PC-9 (cell line): ENCODE measurements around the gene MANEA.

ENCODE experiments used
- CTCF ChIP-seq: fragments of 200-600 bp; sonication (generic); conservative IDR thresholded peaks from 2 replicates; pipeline ENCODE4 v1.6.1; 2017; ENCODE audit warnings: mixed run types, antibody characterized with exemption, mild to moderate bottlenecking, moderate library complexity
- EZH2 ChIP-seq: fragments of 200-600 bp; sonication (generic); IDR thresholded peaks from 2 replicates; pipeline ENCODE4 v1.8.0; 2017; ENCODE audit warnings: antibody characterized with exemption, low read depth

- TF ChIP-seq CTCF (no peak), EZH2 (no peak)
These were observed 81.6 kb downstream of the MANEA start for GRCh38 chr6:95658886-95659285.
